Measurements from ENCODE around the gene CDKN2AIPNL.

DNA sequence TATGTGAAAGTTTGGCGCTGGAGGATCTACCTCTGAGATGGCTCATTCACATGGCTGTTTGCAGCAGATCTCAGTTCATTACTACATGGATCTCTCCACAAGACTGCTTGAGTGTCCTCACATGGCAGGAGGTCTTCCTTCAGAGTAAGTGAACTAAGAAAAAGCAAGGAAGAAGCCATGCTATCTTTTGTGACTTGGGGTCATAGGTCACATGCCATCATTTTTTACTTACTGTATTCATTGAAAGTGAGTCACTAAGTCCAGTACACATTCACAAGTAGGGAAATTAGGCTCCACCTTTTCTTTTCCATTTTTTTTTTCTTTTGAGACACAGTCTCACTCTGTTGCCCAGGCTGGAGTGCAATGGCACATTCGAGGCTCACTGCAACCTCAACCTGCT lies 8.7 kb upstream of the CDKN2AIPNL start:
- TF ChIP-seq CTCF (IDR thresholded peaks at IDR 0.05) (no peak), POLR2A (IDR thresholded peaks at IDR 0.05) (no peak)
